ENCODE data around the gene BPGM.
A peak's percentile ranks its signal among the peaks of the same experiment; 100 is the strongest.
"Not testable (repeated sequence)": the region's sequence is repeated elsewhere in the genome, so short reads cannot be mapped to it uniquely, and the experiment has no call there.

The BPGM gene

DNA sequence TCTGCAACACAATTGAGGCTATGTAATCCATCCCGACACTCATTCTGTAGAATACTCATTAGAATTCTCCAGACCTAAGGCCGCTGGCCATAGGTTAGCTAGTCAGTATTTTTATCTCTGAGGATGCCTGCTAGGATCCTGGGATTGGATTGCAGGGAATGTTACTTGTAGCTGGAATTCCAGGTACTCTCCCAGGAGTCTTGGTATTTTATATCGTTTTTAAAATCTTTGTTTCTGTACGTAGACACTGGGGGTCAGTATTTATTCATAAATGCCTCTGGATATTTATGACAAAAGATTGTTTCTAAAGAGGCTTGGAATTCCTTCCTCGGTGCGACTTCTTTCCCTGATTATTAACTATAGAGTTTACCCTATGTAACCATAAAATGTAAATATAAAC, 40.1 kb downstream of the BPGM start:
- TF ChIP-seq, protein P1, sequence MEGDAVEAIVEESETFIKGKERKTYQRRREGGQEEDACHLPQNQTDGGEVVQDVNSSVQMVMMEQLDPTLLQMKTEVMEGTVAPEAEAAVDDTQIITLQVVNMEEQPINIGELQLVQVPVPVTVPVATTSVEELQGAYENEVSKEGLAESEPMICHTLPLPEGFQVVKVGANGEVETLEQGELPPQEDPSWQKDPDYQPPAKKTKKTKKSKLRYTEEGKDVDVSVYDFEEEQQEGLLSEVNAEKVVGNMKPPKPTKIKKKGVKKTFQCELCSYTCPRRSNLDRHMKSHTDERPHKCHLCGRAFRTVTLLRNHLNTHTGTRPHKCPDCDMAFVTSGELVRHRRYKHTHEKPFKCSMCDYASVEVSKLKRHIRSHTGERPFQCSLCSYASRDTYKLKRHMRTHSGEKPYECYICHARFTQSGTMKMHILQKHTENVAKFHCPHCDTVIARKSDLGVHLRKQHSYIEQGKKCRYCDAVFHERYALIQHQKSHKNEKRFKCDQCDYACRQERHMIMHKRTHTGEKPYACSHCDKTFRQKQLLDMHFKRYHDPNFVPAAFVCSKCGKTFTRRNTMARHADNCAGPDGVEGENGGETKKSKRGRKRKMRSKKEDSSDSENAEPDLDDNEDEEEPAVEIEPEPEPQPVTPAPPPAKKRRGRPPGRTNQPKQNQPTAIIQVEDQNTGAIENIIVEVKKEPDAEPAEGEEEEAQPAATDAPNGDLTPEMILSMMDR (IDR thresholded peaks at IDR 0.05; ENCODE audit: extremely low read depth, insufficient read depth, missing control alignments) = no peak
- no peak for DNase-seq (ENCODE audit: low spot score)
- in situ Hi-C loops (cut with MboI; ENCODE audit: low pct_unique_long_range_greater_than_20kb, low sequenced_read_pairs, unreplicated experiment) = no loop called here

DNA sequence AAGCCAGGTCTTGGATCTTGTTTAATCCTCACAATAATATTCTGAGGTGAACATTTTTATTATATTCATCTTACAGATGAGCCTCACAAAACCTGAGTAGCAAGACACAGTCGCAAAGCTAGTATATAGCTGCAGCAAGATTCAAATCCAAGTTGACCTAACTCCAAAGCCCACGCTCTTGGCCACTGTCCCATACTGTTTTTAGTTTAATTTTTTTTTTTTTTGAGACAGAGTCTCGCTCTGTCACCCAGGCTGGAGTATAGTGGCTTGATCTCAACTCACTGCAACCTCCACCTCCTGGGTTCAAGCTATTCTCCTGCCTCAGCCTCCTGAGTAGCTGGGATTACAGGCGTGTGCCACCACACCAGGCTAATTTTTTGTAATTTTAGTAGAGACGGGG, 42.9 kb downstream of the BPGM start:
- in situ Hi-C loops (cut with MboI; ENCODE audit: low pct_unique_long_range_greater_than_20kb, low sequenced_read_pairs, unreplicated experiment); DNase-seq (ENCODE audit: low spot score): not testable (repeated sequence)

DNA sequence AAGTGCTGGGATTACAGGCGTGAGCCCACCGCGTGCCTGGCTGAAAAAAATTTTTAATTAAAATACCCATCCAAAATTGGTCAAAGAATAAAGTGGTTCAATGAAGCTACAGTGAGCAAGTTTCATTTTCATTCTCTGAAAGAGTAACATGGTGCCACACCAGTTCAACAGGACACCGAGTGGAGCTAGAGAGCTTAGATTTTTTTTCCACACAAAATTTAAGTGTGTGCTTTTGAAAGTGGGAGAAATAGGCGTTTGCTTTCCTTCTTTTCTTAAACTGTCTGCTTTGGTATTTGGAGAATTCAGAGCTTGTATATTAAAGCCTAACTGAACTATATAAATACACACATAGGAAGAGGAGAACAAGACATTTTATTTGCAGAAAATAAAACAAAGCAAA, 43.4 kb downstream of the BPGM start:
- TF ChIP-seq, protein P1 (IDR thresholded peaks at IDR 0.05; ENCODE audit: extremely low read depth, insufficient read depth, missing control alignments) = no peak
- in situ Hi-C loops (cut with MboI; ENCODE audit: low pct_unique_long_range_greater_than_20kb, low sequenced_read_pairs, unreplicated experiment) = no loop called here
- peak; percentile 16 for DNase-seq (ENCODE audit: low spot score)

DNA sequence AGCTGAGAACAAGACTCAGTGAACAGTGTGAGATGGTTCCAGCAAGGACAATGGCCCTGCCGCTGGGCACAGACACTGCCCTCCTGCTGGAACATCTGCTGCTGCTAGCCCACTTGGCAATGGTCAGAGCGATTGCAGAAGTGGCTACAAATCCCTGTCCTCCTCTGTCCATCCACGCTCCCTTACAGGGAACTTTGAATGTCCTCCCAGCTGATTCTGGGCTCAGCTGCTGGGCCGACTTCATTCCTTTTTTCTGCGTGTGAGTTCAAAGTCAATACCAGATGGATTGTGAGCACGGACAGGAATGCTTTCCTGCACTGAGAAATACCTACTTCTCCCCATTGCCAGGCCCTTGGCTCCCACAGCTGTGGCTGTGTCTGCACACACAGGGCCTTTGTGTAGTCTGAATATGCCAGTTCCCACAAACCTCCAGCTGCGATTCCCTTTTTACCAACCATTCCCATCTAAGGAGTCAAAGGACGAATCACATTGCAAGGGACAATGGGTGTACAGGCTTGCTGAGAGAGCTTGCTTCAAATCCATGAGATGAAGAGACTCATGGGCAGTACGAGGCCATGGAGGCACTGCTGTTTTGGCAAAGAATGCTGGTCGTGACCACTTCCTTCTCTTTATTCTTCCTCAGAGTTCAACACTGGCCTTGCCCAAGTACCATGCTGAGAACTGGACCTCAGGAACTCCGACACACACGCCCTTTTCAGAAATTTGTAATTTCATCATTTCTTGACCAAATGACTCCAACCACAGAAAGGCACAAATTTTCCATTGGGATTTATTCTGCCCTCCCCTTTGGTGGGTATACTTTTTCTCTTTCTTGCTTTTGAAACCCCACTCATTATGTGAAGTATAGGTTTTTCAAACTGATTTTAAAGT, 44.2 kb downstream of the BPGM start:
- in situ Hi-C loops (cut with MboI; ENCODE audit: low pct_unique_long_range_greater_than_20kb, low sequenced_read_pairs, unreplicated experiment) = no loop called here
- DNase-seq (ENCODE audit: low spot score) = no peak
- TF ChIP-seq, protein P1 (IDR thresholded peaks at IDR 0.05; ENCODE audit: extremely low read depth, insufficient read depth, missing control alignments) = no peak

DNA sequence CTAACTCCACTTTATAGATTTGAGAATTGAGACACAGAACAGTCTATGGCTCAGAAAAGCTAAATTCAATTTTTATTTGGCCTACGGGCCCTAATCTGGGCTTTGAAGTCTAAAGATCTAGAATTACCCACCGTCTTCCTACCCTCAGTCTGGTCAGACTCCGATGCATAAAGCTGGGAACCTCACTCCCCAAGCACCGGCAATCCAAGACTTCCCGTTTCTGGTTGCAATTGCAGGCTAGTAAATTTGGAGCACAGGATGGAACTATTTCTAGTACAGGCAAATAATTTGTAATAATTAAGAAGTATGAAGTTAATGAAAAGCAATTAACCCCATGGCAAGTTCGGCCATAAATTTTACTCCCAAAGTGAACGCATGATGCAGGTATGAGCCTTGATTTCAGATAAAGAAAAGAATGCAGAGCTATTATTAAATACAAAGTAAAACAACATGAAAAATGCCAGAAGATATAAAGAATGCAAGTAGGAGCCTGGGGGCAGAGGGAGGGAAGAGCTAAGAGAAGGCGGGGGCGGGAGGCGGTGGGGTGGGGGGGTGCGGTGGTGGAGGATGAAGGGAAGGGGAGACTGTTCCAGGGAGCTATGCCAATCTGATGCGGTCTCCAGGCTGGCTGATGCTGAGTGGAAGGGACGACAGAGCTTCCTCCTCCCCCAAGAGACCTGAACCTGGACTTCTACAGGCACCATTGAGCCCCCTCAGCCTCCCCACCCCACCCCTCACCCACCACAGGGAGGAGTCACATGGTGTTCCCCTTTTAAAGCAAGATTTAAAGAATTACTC, 45.1 kb downstream of the BPGM start:
- DNase-seq (ENCODE audit: low spot score) = no peak
- TF ChIP-seq, protein P1 (IDR thresholded peaks at IDR 0.05; ENCODE audit: extremely low read depth, insufficient read depth, missing control alignments) = no peak
- in situ Hi-C loops (cut with MboI; ENCODE audit: low pct_unique_long_range_greater_than_20kb, low sequenced_read_pairs, unreplicated experiment) = no loop called here

DNA sequence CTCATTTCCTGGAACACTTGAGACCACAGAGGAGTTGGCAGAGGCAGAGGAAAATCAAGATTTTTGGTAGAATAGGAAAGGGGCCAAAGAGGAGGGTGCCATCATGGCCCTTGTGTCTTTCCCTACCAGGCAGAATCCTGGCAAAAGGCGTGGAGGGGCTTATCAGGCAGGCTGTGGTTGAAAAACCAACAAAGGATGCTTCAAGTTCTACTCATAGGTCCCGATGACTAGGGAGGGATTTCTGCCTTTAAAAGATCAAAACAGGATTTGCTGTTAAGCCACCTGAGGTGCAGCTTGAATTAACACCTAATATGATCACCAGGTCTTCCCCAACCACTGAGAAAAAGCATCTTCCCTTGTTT, 45.7 kb downstream of the BPGM start:
- no peak for DNase-seq (ENCODE audit: low spot score)
- in situ Hi-C loops (cut with MboI; ENCODE audit: low pct_unique_long_range_greater_than_20kb, low sequenced_read_pairs, unreplicated experiment) = no loop called here

More for the DNA sequence above, 45.7 kb downstream of the BPGM start:
- TF ChIP-seq, protein P1 (IDR thresholded peaks at IDR 0.05; ENCODE audit: extremely low read depth, insufficient read depth, missing control alignments) = no peak
